Umbilical cord (tissue), 1 donor: ENCODE data around the gene ANKRD52. TPM values are rescaled to one million over a fixed set of nuclear protein-coding genes. Genes with fewer than 3 reads are reported as not detected.

Experiments
- total RNA-seq: library from RNA; depleted of rRNA; stranded (reverse); fragments of >200 nt; gene quantifications from one replicate; pipeline ENCODE4 v1.2.3, GENCODE V29; 2014; ENCODE audit warnings: low replicate concordance; ENCODE audit not compliant: insufficient read depth

The ANKRD52 gene
- total RNA-seq, 1 donor from 2014 or later: 5.1 TPM

Other genes with a start within 250 kb of the ANKRD52 start
- 4.3 TPM for gene IKZF4, start 237.3 kb downstream of the ANKRD52 start, total RNA-seq
- 76.8 TPM for gene RPS26, start 216.5 kb downstream of the ANKRD52 start, total RNA-seq
- gene ERBB3, start 178.2 kb downstream of the ANKRD52 start, total RNA-seq: 3.1 TPM
- gene PA2G4, start 153.8 kb downstream of the ANKRD52 start, total RNA-seq: 69.8 TPM
- gene RPL41, start 141.8 kb downstream of the ANKRD52 start, total RNA-seq: 3,505 TPM
- gene ZC3H10, start 140.1 kb downstream of the ANKRD52 start, total RNA-seq: 4.8 TPM
- 66.4 TPM for gene ESYT1, start 130.1 kb downstream of the ANKRD52 start, total RNA-seq
- 38.8 TPM for gene MYL6B, start 105.8 kb downstream of the ANKRD52 start, total RNA-seq
- 2,679 TPM for gene MYL6, start 100.0 kb downstream of the ANKRD52 start, total RNA-seq
- gene SMARCC2, start 68.9 kb downstream of the ANKRD52 start, total RNA-seq: 37.6 TPM
- gene RNF41, start 36.5 kb downstream of the ANKRD52 start, total RNA-seq: 68.9 TPM
- 10.8 TPM for gene NABP2, start 34.0 kb downstream of the ANKRD52 start, total RNA-seq
- gene SLC39A5, start 28.3 kb downstream of the ANKRD52 start, total RNA-seq: not detected
- gene COQ10A, start 8.6 kb upstream of the ANKRD52 start, total RNA-seq: 4.6 TPM
- 35.2 TPM for gene CS, start 41.9 kb upstream of the ANKRD52 start, total RNA-seq
- 68.4 TPM for gene CNPY2, start 57.6 kb upstream of the ANKRD52 start, total RNA-seq
- gene PAN2, start 75.6 kb upstream of the ANKRD52 start, total RNA-seq: 55.6 TPM
- gene IL23A, start 80.5 kb upstream of the ANKRD52 start, total RNA-seq: 6.0 TPM
- gene STAT2, start 101.7 kb upstream of the ANKRD52 start, total RNA-seq: 122 TPM
- gene APOF, start 104.5 kb upstream of the ANKRD52 start, total RNA-seq: 2.2 TPM
- 4.8 TPM for gene TIMELESS, start 191.0 kb upstream of the ANKRD52 start, total RNA-seq
- gene MIP, start 196.3 kb upstream of the ANKRD52 start, total RNA-seq: 2.9 TPM
- 2.6 TPM for gene SPRYD4, start 210.2 kb upstream of the ANKRD52 start, total RNA-seq
- gene GLS2, start 229.8 kb upstream of the ANKRD52 start, total RNA-seq: 0.72 TPM